ENCODE results near the gene ZNF487. TPM values are rescaled to one million over a fixed set of nuclear protein-coding genes. Genes with fewer than 3 reads are reported as not detected.
"Not testable (repeated sequence)": the region's sequence is repeated elsewhere in the genome, so short reads cannot be mapped to it uniquely, and the experiment has no call there.

Gene ZNF487
- total RNA-seq, 3 donors from 2014 or later = 4.2 to 7.6 (median 7.5) TPM

- Histone ChIP-seq H3K4me1 (ENCODE audit: low read depth) (peaks cover 9% of the 10 kb centered on the region), H3K4me3 (no peak overlapping the region), H3K36me3 (ENCODE audit: low read depth) (peaks cover 16% of the 10 kb centered on the region), H3K9me3 (no peaks in the 10 kb centered on the region)
- TF ChIP-seq, protein P1, sequence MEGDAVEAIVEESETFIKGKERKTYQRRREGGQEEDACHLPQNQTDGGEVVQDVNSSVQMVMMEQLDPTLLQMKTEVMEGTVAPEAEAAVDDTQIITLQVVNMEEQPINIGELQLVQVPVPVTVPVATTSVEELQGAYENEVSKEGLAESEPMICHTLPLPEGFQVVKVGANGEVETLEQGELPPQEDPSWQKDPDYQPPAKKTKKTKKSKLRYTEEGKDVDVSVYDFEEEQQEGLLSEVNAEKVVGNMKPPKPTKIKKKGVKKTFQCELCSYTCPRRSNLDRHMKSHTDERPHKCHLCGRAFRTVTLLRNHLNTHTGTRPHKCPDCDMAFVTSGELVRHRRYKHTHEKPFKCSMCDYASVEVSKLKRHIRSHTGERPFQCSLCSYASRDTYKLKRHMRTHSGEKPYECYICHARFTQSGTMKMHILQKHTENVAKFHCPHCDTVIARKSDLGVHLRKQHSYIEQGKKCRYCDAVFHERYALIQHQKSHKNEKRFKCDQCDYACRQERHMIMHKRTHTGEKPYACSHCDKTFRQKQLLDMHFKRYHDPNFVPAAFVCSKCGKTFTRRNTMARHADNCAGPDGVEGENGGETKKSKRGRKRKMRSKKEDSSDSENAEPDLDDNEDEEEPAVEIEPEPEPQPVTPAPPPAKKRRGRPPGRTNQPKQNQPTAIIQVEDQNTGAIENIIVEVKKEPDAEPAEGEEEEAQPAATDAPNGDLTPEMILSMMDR (IDR thresholded peaks at IDR 0.05) = no peak
- DNase-seq = peak in 1 of 3 donors; percentile 2
- intact Hi-C loops (cut with DNase I, micrococcal nuclease) = no loop called here
- no peak for ATAC-seq
Observed at GRCh38 chr10:43391496-43391895, 45.4 kb upstream of the ZNF487 start.

DNA sequence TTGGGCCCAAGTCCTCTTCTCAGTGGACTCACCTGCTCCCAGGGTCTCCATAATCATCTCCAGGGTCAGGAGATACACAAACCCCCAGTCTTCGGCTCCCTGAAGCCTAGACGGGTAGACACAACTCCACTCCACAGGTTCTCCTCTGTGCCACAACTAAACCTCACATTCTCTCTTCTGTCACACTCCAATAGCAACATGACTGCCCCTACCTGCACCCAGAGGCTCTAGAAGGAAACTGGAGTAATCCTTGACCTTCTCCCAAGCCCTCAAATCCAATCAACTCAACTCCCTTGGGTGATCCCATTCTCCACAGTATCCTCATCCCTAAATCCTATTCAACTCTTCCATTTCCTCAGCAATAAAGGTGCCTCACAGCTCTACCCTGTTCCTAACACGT is 44.2 kb upstream of the ZNF487 start:
- DNase-seq (no peak), ATAC-seq (no peak)
- Histone ChIP-seq H3K4me1 (ENCODE audit: low read depth) (peaks cover 9% of the 10 kb centered on the region), H3K9me3 (no peaks in the 10 kb centered on the region), H3K4me3 (no peak overlapping the region), H3K36me3 (ENCODE audit: low read depth) (peaks cover 9% of the 10 kb centered on the region)
- TF ChIP-seq, protein P1 (IDR thresholded peaks at IDR 0.05) = no peak
- intact Hi-C loops (cut with DNase I, micrococcal nuclease) = no loop called here

DNA sequence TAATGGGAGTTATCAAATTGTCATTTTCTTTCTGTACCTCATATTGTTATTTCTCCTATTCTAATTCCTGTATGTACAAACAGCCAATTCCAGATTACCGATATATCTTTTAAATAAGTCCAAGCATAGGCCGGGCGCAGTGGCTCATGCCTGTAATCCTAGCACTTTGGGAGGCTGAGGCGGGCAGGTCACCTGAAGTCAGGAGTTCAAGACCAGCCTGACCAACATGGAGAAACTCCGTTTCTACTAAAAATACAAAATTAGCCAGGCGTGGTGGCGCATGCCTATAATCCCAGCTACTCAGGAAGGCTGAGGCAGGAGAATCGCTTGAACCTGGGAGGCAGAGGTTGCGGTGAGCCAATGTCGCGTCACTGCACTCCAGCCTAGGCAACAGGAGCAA is 43.7 kb upstream of the ZNF487 start:
- H3K9me3 ChIP-seq; H3K36me3 ChIP-seq (ENCODE audit: low read depth); intact Hi-C loops (cut with DNase I, micrococcal nuclease); ATAC-seq; H3K4me3 ChIP-seq: not testable (repeated sequence)
- DNase-seq = peak in 1 of 3 donors; percentile 32
- H3K4me1 ChIP-seq (ENCODE audit: low read depth) = peaks cover 13% of the 10 kb centered on the region

GRCh38 chr10:43393606-43394360 is 43.1 kb upstream of the ZNF487 start:
- Histone ChIP-seq H3K4me1 (ENCODE audit: low read depth) (peaks cover 19% of the 10 kb centered on the region), H3K4me3 (no peak overlapping the region), H3K9me3 (no peaks in the 10 kb centered on the region), H3K36me3 (ENCODE audit: low read depth) (peaks cover 9% of the 10 kb centered on the region)
- TF ChIP-seq, protein P1 (IDR thresholded peaks at IDR 0.05) = no peak
- DNase-seq = no peak
- intact Hi-C loops (cut with DNase I, micrococcal nuclease) = no loop called here
- no peak for ATAC-seq

DNA sequence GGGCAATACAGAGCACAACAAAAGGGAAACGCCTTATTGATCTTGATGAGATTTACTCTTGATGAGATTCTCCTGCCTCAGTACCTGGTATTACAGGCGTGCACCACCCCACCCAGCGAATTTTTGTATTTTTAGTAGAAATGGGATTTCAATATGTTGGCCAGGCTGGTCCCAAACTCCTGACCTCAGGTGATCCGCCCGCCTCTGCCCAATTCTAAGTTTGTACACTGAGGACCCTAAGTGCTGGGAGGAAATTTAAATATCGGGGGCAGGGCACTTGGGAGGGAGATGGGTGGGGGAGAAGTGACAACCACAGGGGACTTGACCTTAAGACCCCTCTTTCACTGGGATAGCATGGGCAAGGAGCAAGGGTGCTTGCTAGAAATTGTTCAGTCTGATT is 42.0 kb upstream of the ZNF487 start:
- H3K9me3 ChIP-seq = no peaks in the 10 kb centered on the region
- intact Hi-C loops (cut with DNase I, micrococcal nuclease) = no loop called here
- H3K4me3 ChIP-seq = no peak overlapping the region
- H3K4me1 ChIP-seq (ENCODE audit: low read depth) = peaks cover 30% of the 10 kb centered on the region
- no peak for DNase-seq
- peaks cover 9% of the 10 kb centered on the region for H3K36me3 ChIP-seq (ENCODE audit: low read depth)
- no peak for ATAC-seq
- TF ChIP-seq, protein P1 (IDR thresholded peaks at IDR 0.05) = no peak

DNA sequence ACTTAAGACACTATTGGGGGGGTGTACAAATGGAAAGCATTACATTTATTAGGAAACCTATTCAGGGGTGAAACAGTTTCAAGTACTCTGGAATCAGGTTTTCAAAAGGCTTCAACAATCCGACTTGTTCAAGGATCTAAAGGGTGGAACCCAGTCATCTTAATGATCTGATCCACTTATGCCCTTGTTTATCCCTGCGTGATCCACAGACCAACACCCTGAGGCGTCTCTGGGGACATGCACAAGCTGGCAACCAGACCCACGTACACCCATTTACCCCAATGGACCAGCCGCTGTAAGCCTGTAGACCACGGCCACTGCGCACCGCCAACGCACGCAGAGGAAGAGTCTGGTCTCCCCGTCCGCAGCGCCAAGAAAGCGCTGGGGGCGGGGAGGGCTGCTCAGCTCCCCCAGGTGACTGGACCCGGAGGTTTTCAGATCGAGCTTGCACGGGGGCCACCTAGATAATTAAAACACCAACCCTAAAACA is 41.3 kb upstream of the ZNF487 start:
- TF ChIP-seq, protein P1 (IDR thresholded peaks at IDR 0.05) = no peak
- Histone ChIP-seq H3K36me3 (ENCODE audit: low read depth) (peaks cover 9% of the 10 kb centered on the region), H3K4me3 (peak overlapping the region; percentile 35), H3K9me3 (no peaks in the 10 kb centered on the region), H3K4me1 (ENCODE audit: low read depth) (peaks cover 38% of the 10 kb centered on the region)
- DNase-seq (peak in 1 of 3 donors; percentile 60), ATAC-seq (peak; percentile 0)
- intact Hi-C loops (cut with DNase I, micrococcal nuclease) = no loop called here
